Osteocyte (in vitro differentiated cells): ENCODE results near the gene RPL26. TPM values are rescaled to one million over a fixed set of nuclear protein-coding genes. Genes with fewer than 3 reads are reported as not detected.
"Not testable (repeated sequence)": the region's sequence is repeated elsewhere in the genome, so short reads cannot be mapped to it uniquely, and the experiment has no call there.

Experiments used
- DNase-seq: peaks from one replicate; pipeline ENCODE4 v3.0.0; 2021; ENCODE audit warnings: mixed read lengths; ENCODE audit not compliant: unreplicated experiment; ENCODE audit errors: extremely low spot score
- H3K27ac Mint-ChIP-seq: one replicate; pipeline ENCODE4 v1.8.0; 2021; ENCODE audit warnings: mild to moderate bottlenecking, mixed read lengths; ENCODE audit not compliant: unreplicated experiment
- H3K27me3 Mint-ChIP-seq: one replicate; pipeline ENCODE4 v1.8.0; 2021; ENCODE audit warnings: mixed read lengths; ENCODE audit not compliant: unreplicated experiment
- H3K36me3 Mint-ChIP-seq: one replicate; pipeline ENCODE4 v1.8.0; 2021; ENCODE audit warnings: mixed read lengths; ENCODE audit not compliant: unreplicated experiment
- H3K4me1 Mint-ChIP-seq: one replicate; pipeline ENCODE4 v1.8.0; 2021; ENCODE audit warnings: mixed read lengths; ENCODE audit not compliant: unreplicated experiment
- H3K4me3 Mint-ChIP-seq: one replicate; pipeline ENCODE4 v1.8.0; 2021; ENCODE audit warnings: mild to moderate bottlenecking, moderate library complexity, mixed read lengths; ENCODE audit not compliant: unreplicated experiment
- H3K9me3 Mint-ChIP-seq: one replicate; pipeline ENCODE4 v1.8.0; 2021; ENCODE audit warnings: mixed read lengths; ENCODE audit not compliant: unreplicated experiment
- total RNA-seq: library from RNA; stranded (reverse); gene quantifications from 2 replicates; pipeline ENCODE4 v1.2.1, GENCODE V29; 2021
- TF ChIP-seq, protein P1 (sequence below): fragments of 200-600 bp; sonication (generic); IDR thresholded peaks from 2 replicates; pipeline ENCODE4 v1.5.0; 2021; ENCODE audit warnings: antibody characterized with exemption, mild to moderate bottlenecking, moderate library complexity

The RPL26 gene
- total RNA-seq, 1 donor from 2014 or later, result 1,654 TPM

GRCh38 chr17:8376271-8377067 is 6.5 kb downstream of the RPL26 start, which contains the start of gene KRABD2:
KRABD2 (minus strand) TSS chr17:8376704.
- H3K4me3 Mint-ChIP-seq, result peak within 1 kb of the TSS; percentile 90
- DNase-seq, result peak; percentile 96
- peaks cover 32% of the 10 kb centered on the region for H3K36me3 Mint-ChIP-seq
- peaks cover 54% of the 10 kb centered on the region for H3K4me1 Mint-ChIP-seq
- peak within 1 kb of the TSS; percentile 95 for H3K27ac Mint-ChIP-seq
- H3K27me3 Mint-ChIP-seq, result no peaks in the 10 kb centered on the region
- TF ChIP-seq, protein P1, sequence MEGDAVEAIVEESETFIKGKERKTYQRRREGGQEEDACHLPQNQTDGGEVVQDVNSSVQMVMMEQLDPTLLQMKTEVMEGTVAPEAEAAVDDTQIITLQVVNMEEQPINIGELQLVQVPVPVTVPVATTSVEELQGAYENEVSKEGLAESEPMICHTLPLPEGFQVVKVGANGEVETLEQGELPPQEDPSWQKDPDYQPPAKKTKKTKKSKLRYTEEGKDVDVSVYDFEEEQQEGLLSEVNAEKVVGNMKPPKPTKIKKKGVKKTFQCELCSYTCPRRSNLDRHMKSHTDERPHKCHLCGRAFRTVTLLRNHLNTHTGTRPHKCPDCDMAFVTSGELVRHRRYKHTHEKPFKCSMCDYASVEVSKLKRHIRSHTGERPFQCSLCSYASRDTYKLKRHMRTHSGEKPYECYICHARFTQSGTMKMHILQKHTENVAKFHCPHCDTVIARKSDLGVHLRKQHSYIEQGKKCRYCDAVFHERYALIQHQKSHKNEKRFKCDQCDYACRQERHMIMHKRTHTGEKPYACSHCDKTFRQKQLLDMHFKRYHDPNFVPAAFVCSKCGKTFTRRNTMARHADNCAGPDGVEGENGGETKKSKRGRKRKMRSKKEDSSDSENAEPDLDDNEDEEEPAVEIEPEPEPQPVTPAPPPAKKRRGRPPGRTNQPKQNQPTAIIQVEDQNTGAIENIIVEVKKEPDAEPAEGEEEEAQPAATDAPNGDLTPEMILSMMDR, result peak; percentile 62
- no peaks in the 10 kb centered on the region for H3K9me3 Mint-ChIP-seq

DNA sequence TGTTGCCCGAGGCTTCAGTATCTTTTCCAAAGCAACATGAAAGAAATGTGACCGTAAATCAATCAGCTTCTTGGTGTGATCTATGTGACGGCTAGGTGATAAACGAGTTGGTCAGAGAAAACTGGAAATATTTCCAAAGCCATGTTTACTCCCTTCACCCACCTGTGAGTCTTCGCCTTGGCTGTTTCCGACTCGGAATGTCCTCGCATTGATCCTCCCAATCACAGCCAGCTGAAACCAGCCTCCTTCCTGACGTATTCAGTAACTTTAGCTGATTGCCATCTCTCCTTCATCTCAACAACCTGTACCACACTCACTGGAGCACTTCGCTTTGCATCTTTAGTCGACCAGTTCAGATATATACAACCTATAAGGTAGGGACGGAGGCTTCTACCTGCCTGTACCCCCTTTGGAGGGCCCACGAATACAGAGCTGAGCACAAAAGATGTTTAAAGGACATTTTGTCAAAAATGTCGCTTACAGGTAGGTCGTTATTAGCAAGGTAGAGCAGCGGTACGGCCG is 7.2 kb downstream of the RPL26 start:
- no peak for DNase-seq
- H3K36me3 Mint-ChIP-seq, result peaks cover 26% of the 10 kb centered on the region
- TF ChIP-seq, protein P1, result no peak
- H3K4me3 Mint-ChIP-seq, result peak overlapping the region; percentile 90
- peak overlapping the region; percentile 95 for H3K27ac Mint-ChIP-seq
- no peaks in the 10 kb centered on the region for H3K9me3 Mint-ChIP-seq
- H3K27me3 Mint-ChIP-seq, result no peaks in the 10 kb centered on the region
- peaks cover 51% of the 10 kb centered on the region for H3K4me1 Mint-ChIP-seq

DNA sequence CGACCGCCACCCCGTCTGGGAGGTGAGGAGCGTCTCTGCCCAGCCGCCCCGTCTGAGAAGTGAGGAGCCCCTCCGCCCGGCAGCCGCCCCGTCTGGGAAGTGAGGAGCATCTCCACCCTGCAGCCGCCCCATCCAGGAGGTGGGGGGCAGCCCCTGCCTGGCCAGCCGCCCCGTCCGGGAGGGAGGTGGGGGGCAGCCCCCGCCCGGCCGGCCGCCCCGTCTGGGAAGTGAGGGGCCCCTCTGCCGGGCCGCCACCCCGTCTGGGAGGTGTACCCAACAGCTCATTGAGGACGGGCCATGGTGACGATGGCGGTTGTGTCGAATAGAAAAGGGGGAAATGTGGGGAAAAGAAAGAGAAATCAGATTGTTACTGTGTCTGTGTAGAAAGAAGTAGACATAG is 9.1 kb downstream of the RPL26 start:
- Mint-ChIP-seq H3K4me1 (peaks cover 40% of the 10 kb centered on the region), H3K36me3 (peaks cover 32% of the 10 kb centered on the region)
- not testable (repeated sequence) for H3K4me3 Mint-ChIP-seq, H3K9me3 Mint-ChIP-seq, DNase-seq, H3K27ac Mint-ChIP-seq, H3K27me3 Mint-ChIP-seq

DNA sequence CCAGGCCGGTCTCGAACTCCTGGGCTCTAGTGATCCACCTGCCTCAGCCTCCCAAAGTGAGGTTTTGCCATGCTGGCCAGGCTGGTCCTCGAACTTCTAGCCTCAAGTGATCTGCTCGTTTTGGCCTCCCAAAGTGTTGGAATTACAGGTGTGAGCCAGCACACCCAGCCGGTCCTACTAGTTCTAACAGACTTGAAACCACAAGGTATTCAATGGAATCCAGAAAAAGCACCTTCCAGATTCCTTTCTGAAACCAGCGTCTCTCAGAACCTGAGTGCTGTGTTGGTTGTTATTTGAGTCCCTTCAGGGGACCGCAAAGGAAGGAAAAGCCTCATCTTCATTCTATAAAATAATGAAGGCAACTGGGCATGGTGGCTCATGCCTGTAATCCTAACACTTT is 10.6 kb downstream of the RPL26 start:
- TF ChIP-seq, protein P1, result no peak
- Mint-ChIP-seq H3K9me3 (no peaks in the 10 kb centered on the region), H3K36me3 (peaks cover 24% of the 10 kb centered on the region), H3K27ac (peak overlapping the region; percentile 71), H3K27me3 (no peaks in the 10 kb centered on the region), H3K4me3 (no peak overlapping the region), H3K4me1 (peaks cover 37% of the 10 kb centered on the region)
- DNase-seq, result no peak

DNA sequence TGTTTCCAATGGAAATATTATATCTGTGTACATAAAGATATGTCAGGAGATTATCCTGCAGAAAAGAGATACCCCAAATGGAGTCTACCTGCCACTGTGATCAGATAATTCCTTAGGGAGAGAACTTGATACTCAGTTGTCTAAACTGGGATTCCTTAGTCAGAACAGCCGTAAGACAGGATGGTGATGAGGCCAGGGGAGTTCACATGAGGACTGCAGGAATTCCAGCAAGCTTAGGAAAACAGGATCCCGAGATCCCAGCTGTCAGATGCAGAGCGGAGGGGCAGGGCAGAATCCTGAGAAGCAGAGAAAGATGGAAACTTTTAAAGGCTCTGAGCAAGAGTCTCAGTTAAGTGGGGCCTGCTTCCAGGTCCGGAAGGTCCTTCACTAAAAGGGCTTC is 11.2 kb downstream of the RPL26 start:
- peaks cover 22% of the 10 kb centered on the region for H3K36me3 Mint-ChIP-seq
- peaks cover 34% of the 10 kb centered on the region for H3K4me1 Mint-ChIP-seq
- H3K27ac Mint-ChIP-seq, result peak overlapping the region; percentile 71
- H3K4me3 Mint-ChIP-seq, result no peak overlapping the region
- no peaks in the 10 kb centered on the region for H3K27me3 Mint-ChIP-seq
- DNase-seq, result no peak
- H3K9me3 Mint-ChIP-seq, result no peaks in the 10 kb centered on the region
- TF ChIP-seq, protein P1, result no peak
